ENCODE results near the gene AGAP1.
A peak's percentile ranks its signal among the peaks of the same experiment; 100 is the strongest.

Gene AGAP1

DNA sequence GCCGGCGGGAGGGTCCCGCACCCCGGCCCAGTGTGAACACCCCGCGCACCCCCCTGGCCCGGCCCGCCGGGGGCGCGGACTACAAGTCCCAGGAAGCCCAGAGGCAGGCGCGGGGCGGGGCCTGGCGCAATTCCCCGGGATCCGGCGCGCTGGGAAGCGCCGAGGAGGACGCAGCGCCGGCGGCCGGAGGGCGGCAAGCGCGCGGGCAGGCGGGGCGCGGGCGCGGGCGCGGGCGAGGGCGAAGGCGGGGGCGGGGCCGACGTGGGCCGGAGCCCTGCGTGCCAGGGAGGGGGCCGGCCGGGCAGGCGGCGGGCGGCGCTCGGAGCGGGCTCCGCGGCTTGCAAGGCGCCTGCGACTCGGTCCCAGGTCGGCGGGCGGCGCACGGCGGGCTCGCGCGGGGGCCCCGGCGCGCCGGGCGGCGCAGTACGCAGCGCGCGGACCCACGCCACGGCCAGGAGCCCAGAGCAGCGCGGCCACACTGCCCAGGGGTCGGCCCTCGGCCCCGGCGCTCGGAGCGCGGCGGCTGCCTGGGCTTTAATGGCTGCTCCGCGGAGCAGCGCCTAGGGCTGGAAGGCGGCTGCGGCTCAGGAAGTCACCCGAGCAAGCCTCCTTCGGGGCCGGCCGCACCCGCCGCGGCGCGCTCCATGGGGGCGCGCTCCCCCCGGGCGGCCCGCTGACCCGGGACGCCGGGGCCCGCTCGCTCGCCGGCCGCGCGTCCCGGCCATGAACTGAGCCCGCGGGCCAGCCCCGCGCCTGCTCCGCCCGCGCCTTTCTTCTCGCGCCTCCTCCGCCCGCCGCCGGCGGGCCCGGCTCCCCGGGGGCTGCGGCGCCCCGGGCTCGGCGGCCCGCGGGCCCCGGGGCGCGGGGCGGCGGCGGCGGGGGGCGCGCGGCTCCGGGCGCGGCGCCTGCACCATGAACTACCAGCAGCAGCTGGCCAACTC, at the start of gene AGAP1:
Gene AGAP1 (plus strand): TSS at position 269 of the 941 bp plus-strand sequence.
- peak within 1 kb of the TSS; percentile 87 for H3K27ac ChIP-seq
- TF ChIP-seq, protein P1, sequence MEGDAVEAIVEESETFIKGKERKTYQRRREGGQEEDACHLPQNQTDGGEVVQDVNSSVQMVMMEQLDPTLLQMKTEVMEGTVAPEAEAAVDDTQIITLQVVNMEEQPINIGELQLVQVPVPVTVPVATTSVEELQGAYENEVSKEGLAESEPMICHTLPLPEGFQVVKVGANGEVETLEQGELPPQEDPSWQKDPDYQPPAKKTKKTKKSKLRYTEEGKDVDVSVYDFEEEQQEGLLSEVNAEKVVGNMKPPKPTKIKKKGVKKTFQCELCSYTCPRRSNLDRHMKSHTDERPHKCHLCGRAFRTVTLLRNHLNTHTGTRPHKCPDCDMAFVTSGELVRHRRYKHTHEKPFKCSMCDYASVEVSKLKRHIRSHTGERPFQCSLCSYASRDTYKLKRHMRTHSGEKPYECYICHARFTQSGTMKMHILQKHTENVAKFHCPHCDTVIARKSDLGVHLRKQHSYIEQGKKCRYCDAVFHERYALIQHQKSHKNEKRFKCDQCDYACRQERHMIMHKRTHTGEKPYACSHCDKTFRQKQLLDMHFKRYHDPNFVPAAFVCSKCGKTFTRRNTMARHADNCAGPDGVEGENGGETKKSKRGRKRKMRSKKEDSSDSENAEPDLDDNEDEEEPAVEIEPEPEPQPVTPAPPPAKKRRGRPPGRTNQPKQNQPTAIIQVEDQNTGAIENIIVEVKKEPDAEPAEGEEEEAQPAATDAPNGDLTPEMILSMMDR (conservative IDR thresholded peaks at IDR 0.05) = no peak

DNA sequence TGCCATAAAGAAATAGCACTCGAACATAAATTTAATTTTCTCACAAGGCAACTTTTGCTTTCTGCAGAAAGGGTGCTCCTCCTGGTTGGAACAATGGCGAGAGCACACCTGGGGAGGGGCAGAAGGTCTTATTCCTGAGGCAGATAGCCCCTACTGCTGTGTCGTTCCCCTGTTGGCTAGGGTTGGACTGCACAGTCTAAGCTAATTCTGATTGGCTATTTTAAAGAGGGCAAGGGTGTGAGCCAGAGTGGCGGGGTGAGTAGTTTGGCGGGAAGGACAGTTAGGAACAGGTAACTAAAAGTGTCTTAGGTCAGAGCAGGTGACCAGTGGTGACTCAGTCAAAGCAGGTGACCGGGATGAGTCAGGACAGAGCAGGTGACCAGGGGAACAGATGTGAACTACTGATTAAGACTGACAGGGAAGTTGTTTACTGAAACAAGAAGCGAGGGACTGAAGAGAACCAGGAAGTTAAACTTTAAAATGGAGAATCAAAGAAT, 49.7 kb upstream of the AGAP1 start:
- TF ChIP-seq, protein P1 (conservative IDR thresholded peaks at IDR 0.05) = no peak
- no peak overlapping the region for H3K27ac ChIP-seq

DNA sequence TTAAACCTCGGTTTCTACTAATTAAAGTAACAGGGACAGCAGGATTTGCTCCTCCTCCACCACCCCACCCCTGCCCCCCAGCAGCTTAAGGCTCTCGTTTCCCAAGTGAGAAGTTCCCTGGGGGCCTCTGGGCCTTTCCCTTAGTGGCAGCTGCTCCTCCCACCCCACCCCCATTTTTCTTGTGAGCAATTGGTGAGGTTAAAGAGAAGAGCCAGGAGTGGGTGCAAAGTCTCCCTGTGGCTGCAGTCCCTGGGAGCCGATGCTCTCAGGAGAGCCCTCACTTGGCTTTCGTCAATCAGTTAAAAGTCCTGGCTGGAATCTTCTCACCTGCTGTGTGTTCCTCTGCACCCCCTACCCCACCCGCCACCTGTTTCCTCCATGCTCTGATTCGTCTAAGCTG, 48.7 kb upstream of the AGAP1 start:
- no peak overlapping the region for H3K27ac ChIP-seq
- TF ChIP-seq, protein P1 (conservative IDR thresholded peaks at IDR 0.05) = no peak

DNA sequence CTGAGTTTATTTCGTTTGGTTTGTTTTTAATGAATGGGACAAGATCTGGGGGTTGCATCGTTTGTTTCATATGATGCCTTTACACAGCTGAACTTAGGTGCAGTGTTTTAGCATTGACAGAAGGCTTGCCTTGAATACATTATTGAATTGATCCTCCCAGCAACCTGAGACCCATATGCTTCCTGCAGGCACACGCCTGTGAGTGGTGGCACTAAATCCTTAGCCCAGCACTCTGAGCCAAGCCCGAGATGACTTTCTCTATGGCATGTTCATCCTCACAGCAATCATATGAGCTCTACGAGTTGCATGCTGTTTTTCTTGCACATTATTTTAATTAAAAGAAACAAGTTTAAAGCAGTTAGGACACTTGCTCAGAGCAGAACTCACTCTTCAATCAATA, 47.8 kb upstream of the AGAP1 start:
- TF ChIP-seq, protein P1 (conservative IDR thresholded peaks at IDR 0.05) = no peak
- no peak overlapping the region for H3K27ac ChIP-seq

DNA sequence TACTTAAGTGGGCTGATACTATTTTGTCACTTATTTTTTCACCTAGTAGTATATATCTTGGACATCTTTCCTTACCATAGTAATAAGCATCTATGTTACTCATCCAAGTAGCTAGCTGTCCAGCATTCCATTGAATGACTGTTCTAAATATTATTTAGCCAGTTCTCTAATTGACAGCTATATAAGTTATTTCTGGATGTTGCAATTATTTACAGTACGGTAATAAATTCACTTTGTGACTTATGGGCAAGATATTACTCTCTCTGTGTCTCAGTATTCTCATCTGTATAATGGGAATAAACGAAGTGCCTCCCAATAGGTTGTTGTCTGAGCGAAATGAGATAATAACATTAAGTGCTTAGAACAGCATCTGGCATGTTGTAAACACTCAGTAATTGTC, 46.6 kb upstream of the AGAP1 start:
- H3K27ac ChIP-seq = no peak overlapping the region
- TF ChIP-seq, protein P1 (conservative IDR thresholded peaks at IDR 0.05) = no peak

DNA sequence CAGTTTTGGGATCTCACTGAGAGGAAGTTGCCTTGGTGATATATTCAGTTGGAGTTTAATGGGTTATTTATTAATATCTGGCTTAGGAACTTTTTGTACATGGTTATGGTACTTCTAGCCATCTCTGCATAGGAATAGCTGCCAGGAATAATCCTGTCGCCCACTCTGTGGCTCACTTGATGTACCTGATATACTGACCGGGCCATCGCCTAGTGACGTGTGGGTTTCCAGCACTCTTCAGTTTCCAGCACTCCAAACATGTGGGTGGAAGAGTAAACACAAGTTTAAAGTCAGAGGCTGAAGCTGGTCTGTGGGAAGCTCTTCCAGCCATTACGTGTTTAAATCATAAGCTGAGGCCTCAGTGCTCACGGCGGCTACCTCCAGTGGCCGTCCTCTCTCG, 44.3 kb upstream of the AGAP1 start:
- TF ChIP-seq, protein P1 (conservative IDR thresholded peaks at IDR 0.05) = no peak
- no peak overlapping the region for H3K27ac ChIP-seq

DNA sequence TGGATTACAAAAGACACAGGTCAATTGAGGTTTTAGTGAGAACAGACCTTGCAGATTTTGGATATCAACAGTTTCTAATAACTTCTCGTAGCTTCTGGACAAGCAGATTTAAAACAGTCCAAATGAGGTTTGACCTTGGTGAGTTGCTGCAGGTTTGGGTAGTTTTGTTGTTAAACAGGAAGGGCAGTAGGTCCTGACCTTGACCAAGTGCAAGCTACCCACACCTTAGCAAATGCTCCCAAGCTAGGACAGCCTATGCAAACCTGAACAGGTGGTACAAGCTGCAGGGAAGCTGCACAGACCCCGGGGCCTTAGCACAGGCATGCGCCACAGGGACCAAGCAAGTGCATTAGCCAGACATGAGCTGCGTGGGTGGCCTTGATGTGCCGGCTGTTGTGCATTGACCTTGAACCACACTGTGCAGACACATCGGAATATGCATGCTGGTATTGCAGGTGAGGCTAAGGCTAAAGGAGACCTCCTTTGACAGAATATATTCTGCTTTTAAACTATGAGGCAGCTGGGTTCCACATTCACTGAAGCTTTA, 40.2 kb upstream of the AGAP1 start:
- no peak overlapping the region for H3K27ac ChIP-seq
- TF ChIP-seq, protein P1 (conservative IDR thresholded peaks at IDR 0.05) = no peak

Measured in VCaP (cell line).